Mucosa of descending colon (tissue), 3 donors: Measurements from ENCODE around the gene SPCS2. TPM values are rescaled to one million over a fixed set of nuclear protein-coding genes. Genes with fewer than 3 reads are reported as not detected.
A peak's percentile ranks its signal among the peaks of the same experiment; 100 is the strongest.

ENCODE experiments used
- ATAC-seq: fragments of 200-7000 bp; cut with Tn5 transposase; one replicate; pipeline ENCODE4 v1.9.1; 2020; ENCODE audit warnings: mild to moderate bottlenecking, moderate library complexity
- DNase-seq, 3 donors: peaks; one replicate each; pipeline ENCODE4 v3.0.0-alpha.2; 2020
- H3K36me3 ChIP-seq: fragments of 200-600 bp; one replicate; pipeline ENCODE4 v1.8.0; 2021; ENCODE audit warnings: low read depth, mild to moderate bottlenecking
- H3K4me1 ChIP-seq: fragments of 200-600 bp; one replicate; pipeline ENCODE4 v1.8.0; 2021; ENCODE audit warnings: low read depth, mild to moderate bottlenecking
- H3K4me3 ChIP-seq: fragments of 200-600 bp; one replicate; pipeline ENCODE4 v1.8.0; 2021; ENCODE audit warnings: mild to moderate bottlenecking
- H3K9me3 ChIP-seq: fragments of 200-600 bp; one replicate; pipeline ENCODE4 v1.8.0; 2021; ENCODE audit warnings: mild to moderate bottlenecking
- CTCF ChIP-seq: fragments of 200-600 bp; IDR thresholded peaks from one replicate; pipeline ENCODE4 v1.8.0; 2022; ENCODE audit warnings: antibody characterized with exemption, mild to moderate bottlenecking
- intact Hi-C, 2 donors: fragments of 100-400 bp; cut with DNase I in 1 of 2; cut with micrococcal nuclease in 1 of 2; formaldehyde crosslinking; loops; one replicate each; pipeline versions ENCODE4 v1.11.0 to v1.11.1; 2022; cut with DNase I, micrococcal nuclease
- long read RNA-seq, 2 donors: library from polyadenylated mRNA; unstranded; transcript quantifications; one replicate each; pipeline ENCODE4 v2.0.0, GENCODE V29; 2019 to 2021
- total RNA-seq, 3 donors: library from RNA; stranded (reverse); fragmentation: NEBNext Ultra II Directional in 2 of 3; extraction: Animal tissue kit (Norgen Biotek cat#: 25700) in 2 of 3; gene quantifications; one replicate each; pipeline versions ENCODE4 v1.2.1 to v1.2.4, GENCODE V29; 2021 to 2023
- donor health status: DM: no; HTN: no; CAD: no; lungs with moderate emphysema.
- donor health status: DM: no; HTN: no; CAD: no.
- donor health status: DM: no; HTN: yes; CAD: no.

The SPCS2 gene
- total RNA-seq = 100 to 1,000 TPM; 117 to 160 (median 119) TPM
- long read RNA-seq, donor 1, partial matches to known transcripts = 1 of 8 reads
- long read RNA-seq, donor 1, other reads (novel, unspliced or antisense) = 4 of 8 reads
- long read RNA-seq, donor 2, transcript SPCS2-202 (4 exons, 772 nt) = major isoform, 5 of 17 reads
- long read RNA-seq, donor 2, partial matches to known transcripts = 1 of 17 reads
- long read RNA-seq, donor 2, other reads (novel, unspliced or antisense) = 6 of 17 reads

DNA sequence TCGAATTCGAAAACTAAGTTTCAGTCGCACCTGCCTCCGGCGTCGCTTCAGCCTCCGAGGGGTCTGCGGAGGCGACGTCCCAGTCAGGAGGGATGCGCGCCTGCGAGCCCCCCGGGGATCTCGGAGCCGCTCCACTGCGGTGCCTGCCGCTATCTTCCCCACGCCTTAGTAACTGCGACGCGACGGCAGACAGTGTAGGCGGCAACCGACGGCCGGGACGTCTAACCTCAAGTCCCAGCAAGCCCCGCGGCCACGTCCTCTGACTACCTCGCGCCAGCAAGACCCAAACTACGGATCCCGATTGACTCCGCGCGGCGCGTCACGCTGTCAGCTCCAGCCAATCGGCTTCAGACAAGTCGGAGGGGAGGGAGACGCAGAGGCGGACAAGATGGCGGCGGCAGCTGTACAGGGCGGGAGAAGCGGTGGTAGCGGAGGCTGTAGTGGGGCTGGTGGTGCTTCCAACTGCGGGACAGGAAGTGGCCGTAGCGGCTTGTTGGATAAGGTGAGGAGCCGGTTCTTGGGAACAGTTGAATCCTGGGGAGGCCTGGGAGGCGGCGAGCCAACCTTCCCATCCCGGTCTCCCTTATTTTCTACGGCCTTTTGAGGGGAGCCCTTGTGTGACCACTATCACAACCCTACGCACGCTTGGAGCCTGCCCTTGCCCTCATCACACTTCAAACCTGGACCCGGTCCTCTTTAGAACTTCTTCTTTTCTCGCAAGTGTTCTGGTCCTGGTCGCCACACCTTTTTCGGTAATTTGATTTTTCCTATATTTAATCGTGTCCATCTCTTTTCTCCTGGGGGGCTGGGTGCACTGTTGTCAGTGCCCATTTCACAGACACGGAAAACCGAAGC lies at the start of gene SPCS2, which contains the start of gene XRRA1:
Gene SPCS2 (plus strand): TSS at position 369 of the 855 bp plus-strand sequence. CDS start 20 bp downstream, at position 389.
Gene XRRA1 (minus strand): TSS at position 194 of the 855 bp plus-strand sequence. CDS start 8,213 bp downstream, outside the sequence.
- peaks cover 12% of the 10 kb centered on the region for H3K4me1 ChIP-seq
- peaks cover 5% of the 10 kb centered on the region for H3K36me3 ChIP-seq
- H3K4me3 ChIP-seq = peak within 1 kb of the TSS; percentile 88
- ATAC-seq (peak; percentile 100), DNase-seq (peak; percentile 98 to 100 (median 99))
- no peaks in the 10 kb centered on the region for H3K9me3 ChIP-seq
- intact Hi-C loops = no loop called here
- no peak for TF ChIP-seq CTCF

DNA sequence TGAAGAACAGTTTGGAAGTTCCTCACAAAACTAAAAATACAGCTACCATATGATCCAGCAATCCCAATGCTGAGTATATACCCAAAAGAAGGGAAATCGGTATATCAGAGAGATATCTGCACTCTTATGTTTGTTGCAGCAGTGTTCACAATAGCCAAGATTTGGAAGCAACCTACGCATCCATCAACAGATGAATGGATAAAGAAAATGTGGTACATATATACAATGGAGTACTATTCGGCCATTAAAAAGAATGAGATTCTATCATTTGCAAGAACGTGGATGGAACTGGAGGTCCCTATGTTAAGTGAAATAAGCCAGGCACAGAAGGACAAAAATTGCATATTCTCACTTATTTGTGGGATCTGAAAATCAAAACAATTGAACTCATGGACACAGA lies 46.7 kb upstream of the SPCS2 start:
- H3K4me1 ChIP-seq = no peaks in the 10 kb centered on the region
- no peak for TF ChIP-seq CTCF
- DNase-seq (no peak), ATAC-seq (no peak)
- intact Hi-C loops = no loop called here
- H3K4me3 ChIP-seq = no peak overlapping the region
- peaks cover 39% of the 10 kb centered on the region for H3K9me3 ChIP-seq
- H3K36me3 ChIP-seq = no peaks in the 10 kb centered on the region

GRCh38 chr11:74905326-74905725 lies 43.7 kb upstream of the SPCS2 start:
- Histone ChIP-seq H3K36me3 (no peaks in the 10 kb centered on the region), H3K4me3 (no peak overlapping the region), H3K9me3 (peaks cover 21% of the 10 kb centered on the region), H3K4me1 (no peaks in the 10 kb centered on the region)
- intact Hi-C loops = no loop called here
- DNase-seq (no peak), ATAC-seq (no peak)
- no peak for TF ChIP-seq CTCF

DNA sequence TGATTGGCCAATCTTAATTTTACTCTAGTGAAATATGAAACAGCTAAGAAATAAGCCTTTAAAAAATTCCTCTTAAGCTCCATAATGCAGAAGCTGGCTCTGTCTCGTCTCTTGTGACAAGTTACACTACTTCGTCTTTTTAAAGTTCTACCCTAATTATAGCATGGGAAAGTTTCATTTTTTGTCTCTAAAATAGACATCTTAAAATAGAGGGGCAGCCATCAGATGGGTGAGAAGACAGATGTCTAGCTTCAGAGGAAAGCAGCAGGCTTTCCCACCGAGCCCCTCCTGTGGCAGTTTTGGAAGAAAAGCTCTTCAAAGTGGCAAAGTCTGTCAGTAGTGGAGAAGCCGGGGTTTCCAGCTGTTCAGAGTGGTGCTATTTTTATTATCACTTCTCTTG lies 39.7 kb upstream of the SPCS2 start:
- DNase-seq (no peak), ATAC-seq (no peak)
- no peak for TF ChIP-seq CTCF
- Histone ChIP-seq H3K9me3 (no peaks in the 10 kb centered on the region), H3K4me3 (no peak overlapping the region), H3K36me3 (no peaks in the 10 kb centered on the region), H3K4me1 (no peaks in the 10 kb centered on the region)
- intact Hi-C loops = no loop called here

- no peaks in the 10 kb centered on the region for H3K36me3 ChIP-seq
Observed at GRCh38 chr11:74909812-74910211, 39.3 kb upstream of the SPCS2 start.

More at GRCh38 chr11:74909812-74910211, 39.3 kb upstream of the SPCS2 start:
- Histone ChIP-seq H3K4me3 (no peak overlapping the region), H3K4me1 (no peaks in the 10 kb centered on the region), H3K9me3 (no peaks in the 10 kb centered on the region)
- intact Hi-C loops = no loop called here
- ATAC-seq = no peak
- DNase-seq = no peak
- no peak for TF ChIP-seq CTCF
